Measurements from ENCODE around the gene S100P. TPM values are rescaled to one million over a fixed set of nuclear protein-coding genes. Genes with fewer than 3 reads are reported as not detected.

Gene S100P
- total and polyA plus RNA-seq, 5 donors from 2014 or later, result 1.2 to 4.1 (median 1.5) TPM; not detected in 2

DNA sequence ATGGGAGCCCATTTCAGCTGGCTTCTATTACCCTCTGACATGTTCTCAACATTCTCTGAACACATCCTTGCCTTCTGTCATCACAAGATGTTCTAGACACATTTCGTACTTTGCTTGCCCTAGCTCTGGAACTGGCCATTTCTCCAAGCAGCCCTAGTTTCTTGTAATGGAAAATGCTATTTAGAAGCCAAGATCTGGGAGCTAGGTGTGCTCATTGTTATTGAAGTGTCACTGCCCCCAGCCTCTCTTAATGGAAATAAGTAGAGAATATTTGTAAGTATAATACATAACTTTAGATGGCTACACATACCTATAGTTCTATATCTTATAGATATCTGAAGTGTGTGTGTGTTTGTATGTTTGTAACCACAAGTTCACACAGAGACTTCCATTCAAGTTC lies 9.1 kb downstream of the S100P start:
- Mint-ChIP-seq H3K4me1 (peaks cover 24 to 81% (median 56%) of the 10 kb centered on the region in 4 donors), H3K27me3 (no peaks in the 10 kb centered on the region), H3K27ac (peak overlapping the region in 2 of 3 donors; percentile 42 to 85), H3K4me3 (no peak overlapping the region), H3K9me3 (peaks cover 0 to 1% (median 0%) of the 10 kb centered on the region in 7 donors), H3K36me3 (peaks cover 64% of the 10 kb centered on the region)
- Histone ChIP-seq H3K27ac (ENCODE audit: insufficient read depth, low read length, poor library complexity, severe bottlenecking) (no peak overlapping the region), H3K36me3 (ENCODE audit: control insufficient read depth, insufficient read depth, low read length) (peaks cover 36% of the 10 kb centered on the region), H3K4me1 (ENCODE audit: control insufficient read depth, insufficient read depth, low read length, poor library complexity, severe bottlenecking) (peaks cover 46% of the 10 kb centered on the region), H3K4me3 (ENCODE audit: low read depth, low read length) (no peak overlapping the region), H3K9me3 (ENCODE audit: control insufficient read depth in 2 of 2, low read length in 2 of 2) (no peaks in the 10 kb centered on the region), H3K27me3 (ENCODE audit: control insufficient read depth, insufficient read depth, low read length) (no peaks in the 10 kb centered on the region)
- DNase-seq (no peak), ATAC-seq (ENCODE audit: low read depth in 2 of 2) (no peak)

DNA sequence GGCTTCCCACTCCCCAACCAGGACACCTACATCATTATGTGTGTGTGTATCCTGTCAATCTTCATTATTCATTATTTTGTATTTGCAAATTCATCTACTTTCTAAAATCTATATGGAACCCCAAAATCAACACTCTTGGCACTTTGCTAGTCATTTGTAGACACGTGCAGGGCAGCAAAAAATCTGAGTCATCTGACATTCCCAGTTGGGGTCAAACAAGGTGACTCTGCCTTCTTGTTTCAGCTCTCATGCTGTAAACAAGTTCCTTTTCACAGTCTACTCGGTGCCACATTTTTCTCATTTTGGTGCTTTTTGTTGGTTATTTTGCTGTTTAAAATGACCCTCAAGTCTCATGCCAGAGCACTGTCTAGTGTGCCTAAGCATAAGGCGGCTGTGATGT lies 10.1 kb downstream of the S100P start:
- H3K27me3 Mint-ChIP-seq, result no peaks in the 10 kb centered on the region
- Histone ChIP-seq H3K36me3 (ENCODE audit: control insufficient read depth, insufficient read depth, low read length) (peaks cover 41% of the 10 kb centered on the region), H3K27ac (ENCODE audit: insufficient read depth, low read length, poor library complexity, severe bottlenecking) (no peak overlapping the region), H3K9me3 (ENCODE audit: control insufficient read depth in 2 of 2, low read length in 2 of 2) (no peaks in the 10 kb centered on the region), H3K4me1 (ENCODE audit: control insufficient read depth, insufficient read depth, low read length, poor library complexity, severe bottlenecking) (peaks cover 54% of the 10 kb centered on the region), H3K27me3 (ENCODE audit: control insufficient read depth, insufficient read depth, low read length) (no peaks in the 10 kb centered on the region), H3K4me3 (ENCODE audit: low read depth, low read length) (no peak overlapping the region)
- H3K9me3 Mint-ChIP-seq, result peaks cover 0 to 1% (median 0%) of the 10 kb centered on the region in 7 donors
- H3K27ac Mint-ChIP-seq, result peak overlapping the region; percentile 42 to 87 (median 48)
- no peak overlapping the region for H3K4me3 Mint-ChIP-seq
- peaks cover 66% of the 10 kb centered on the region for H3K36me3 Mint-ChIP-seq
- ATAC-seq (ENCODE audit: low read depth in 2 of 2) (no peak), DNase-seq (no peak)
- peaks cover 29 to 83% (median 61%) of the 10 kb centered on the region in 4 donors for H3K4me1 Mint-ChIP-seq

DNA sequence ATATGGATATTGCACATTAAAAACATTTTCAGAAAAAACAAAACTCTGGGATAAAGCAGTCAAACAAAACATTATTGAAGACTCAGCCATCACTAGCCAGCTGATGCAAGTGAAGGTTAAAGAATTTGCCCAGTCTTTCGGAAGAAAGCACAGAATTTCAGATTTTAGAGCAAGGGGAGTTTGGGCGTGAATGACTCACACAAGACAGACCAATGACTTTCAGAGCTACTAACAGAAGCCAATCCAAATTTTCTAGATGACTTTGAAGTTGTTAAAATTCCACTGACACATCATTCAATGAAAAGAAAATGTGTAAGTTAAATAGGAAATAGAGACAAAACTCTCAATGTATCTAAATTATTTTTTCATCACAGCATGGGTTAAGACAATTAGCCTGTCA lies 12.0 kb downstream of the S100P start:
- Histone ChIP-seq H3K27me3 (ENCODE audit: control insufficient read depth, insufficient read depth, low read length) (no peaks in the 10 kb centered on the region), H3K27ac (ENCODE audit: insufficient read depth, low read length, poor library complexity, severe bottlenecking) (no peak overlapping the region), H3K4me3 (ENCODE audit: low read depth, low read length) (peak overlapping the region; percentile 87), H3K4me1 (ENCODE audit: control insufficient read depth, insufficient read depth, low read length, poor library complexity, severe bottlenecking) (peaks cover 56% of the 10 kb centered on the region), H3K36me3 (ENCODE audit: control insufficient read depth, insufficient read depth, low read length) (peaks cover 41% of the 10 kb centered on the region), H3K9me3 (ENCODE audit: control insufficient read depth in 2 of 2, low read length in 2 of 2) (no peaks in the 10 kb centered on the region)
- H3K4me1 Mint-ChIP-seq, result peaks cover 44 to 82% (median 65%) of the 10 kb centered on the region in 4 donors
- DNase-seq (no peak), ATAC-seq (ENCODE audit: low read depth in 2 of 2) (no peak)
- peaks cover 0 to 5% (median 0%) of the 10 kb centered on the region in 7 donors for H3K9me3 Mint-ChIP-seq
- H3K27ac Mint-ChIP-seq, result no peak overlapping the region
- peaks cover 9% of the 10 kb centered on the region for H3K27me3 Mint-ChIP-seq
- peaks cover 54% of the 10 kb centered on the region for H3K36me3 Mint-ChIP-seq
- peak overlapping the region in 2 of 4 donors; percentile 31 to 94 for H3K4me3 Mint-ChIP-seq

- Mint-ChIP-seq H3K4me3 (peak overlapping the region; percentile 8 to 97 (median 77)), H3K27me3 (peaks cover 9% of the 10 kb centered on the region), H3K36me3 (peaks cover 52% of the 10 kb centered on the region), H3K4me1 (peaks cover 46 to 85% (median 68%) of the 10 kb centered on the region in 4 donors), H3K27ac (peak overlapping the region; percentile 18 to 27 (median 26)), H3K9me3 (peaks cover 0 to 5% (median 0%) of the 10 kb centered on the region in 7 donors)
- no peak for DNase-seq
- Histone ChIP-seq H3K4me3 (ENCODE audit: low read depth, low read length) (peak overlapping the region; percentile 87), H3K4me1 (ENCODE audit: control insufficient read depth, insufficient read depth, low read length, poor library complexity, severe bottlenecking) (peaks cover 56% of the 10 kb centered on the region), H3K27me3 (ENCODE audit: control insufficient read depth, insufficient read depth, low read length) (no peaks in the 10 kb centered on the region), H3K9me3 (ENCODE audit: control insufficient read depth in 2 of 2, low read length in 2 of 2) (no peaks in the 10 kb centered on the region), H3K36me3 (ENCODE audit: control insufficient read depth, insufficient read depth, low read length) (peaks cover 41% of the 10 kb centered on the region), H3K27ac (ENCODE audit: insufficient read depth, low read length, poor library complexity, severe bottlenecking) (no peak overlapping the region)
- no peak for ATAC-seq (ENCODE audit: low read depth in 2 of 2)
Observed at GRCh38 chr4:6706173-6706572, 12.5 kb downstream of the S100P start.

- no peaks in the 10 kb centered on the region for H3K9me3 ChIP-seq (ENCODE audit: control insufficient read depth in 2 of 2, low read length in 2 of 2)
- Mint-ChIP-seq H3K9me3 (peaks cover 0 to 5% (median 0%) of the 10 kb centered on the region in 7 donors), H3K27me3 (peaks cover 14% of the 10 kb centered on the region), H3K4me3 (peak within 1 kb of the TSS; percentile 94 to 99 (median 98)), H3K27ac (peak within 1 kb of the TSS; percentile 95 to 100 (median 98)), H3K36me3 (peaks cover 35% of the 10 kb centered on the region), H3K4me1 (peaks cover 44 to 65% (median 59%) of the 10 kb centered on the region in 4 donors)
- H3K27me3 ChIP-seq (ENCODE audit: control insufficient read depth, insufficient read depth, low read length), result no peaks in the 10 kb centered on the region
- H3K27ac ChIP-seq (ENCODE audit: insufficient read depth, low read length, poor library complexity, severe bottlenecking), result peak within 1 kb of the TSS; percentile 93
- H3K4me3 ChIP-seq (ENCODE audit: low read depth, low read length), result peak within 1 kb of the TSS; percentile 87
- DNase-seq, result peak; percentile 96 to 99 (median 98)
- H3K4me1 ChIP-seq (ENCODE audit: control insufficient read depth, insufficient read depth, low read length, poor library complexity, severe bottlenecking), result peaks cover 56% of the 10 kb centered on the region
- peak; percentile 84 to 87 for ATAC-seq (ENCODE audit: low read depth in 2 of 2)
- H3K36me3 ChIP-seq (ENCODE audit: control insufficient read depth, insufficient read depth, low read length), result peaks cover 30% of the 10 kb centered on the region
Observed at GRCh38 chr4:6709230-6710114, 15.8 kb downstream of the S100P start, which contains the start of gene MRFAP1L1. MRFAP1L1 (minus strand) TSS chr4:6709865; CDS start chr4:6709629, 236 bp downstream.

DNA sequence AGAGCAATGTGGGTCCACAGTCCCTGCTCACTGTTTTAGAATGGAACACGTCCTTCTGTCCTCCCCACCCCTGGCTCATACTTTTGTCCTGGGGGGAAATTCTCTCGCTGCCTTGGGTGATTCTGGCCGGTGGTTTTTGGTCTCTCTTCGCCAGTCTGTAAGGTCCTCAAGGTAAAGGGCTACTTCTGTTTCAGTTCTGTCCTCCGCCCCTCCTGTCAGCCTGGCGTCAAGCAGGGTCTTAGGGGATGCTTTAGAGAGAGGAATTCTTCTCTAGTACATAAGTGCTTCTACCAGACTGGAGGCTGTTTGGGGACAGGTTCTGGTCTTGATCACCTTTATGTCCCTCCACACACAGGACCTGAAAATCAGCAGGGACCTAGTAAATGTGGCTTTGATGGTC lies 16.6 kb downstream of the S100P start:
- no peaks in the 10 kb centered on the region for H3K9me3 ChIP-seq (ENCODE audit: control insufficient read depth in 2 of 2, low read length in 2 of 2)
- peak overlapping the region; percentile 93 for H3K27ac ChIP-seq (ENCODE audit: insufficient read depth, low read length, poor library complexity, severe bottlenecking)
- Mint-ChIP-seq H3K36me3 (peaks cover 27% of the 10 kb centered on the region), H3K27me3 (peaks cover 14% of the 10 kb centered on the region), H3K4me3 (peak overlapping the region; percentile 94 to 99 (median 98)), H3K9me3 (peaks cover 0 to 5% (median 0%) of the 10 kb centered on the region in 7 donors), H3K4me1 (peaks cover 36 to 61% (median 51%) of the 10 kb centered on the region in 4 donors), H3K27ac (peak overlapping the region; percentile 95 to 100 (median 98))
- DNase-seq, result peak in 1 of 3 donors; percentile 8
- H3K4me3 ChIP-seq (ENCODE audit: low read depth, low read length), result peak overlapping the region; percentile 84
- ATAC-seq (ENCODE audit: low read depth in 2 of 2), result no peak
- peaks cover 25% of the 10 kb centered on the region for H3K36me3 ChIP-seq (ENCODE audit: control insufficient read depth, insufficient read depth, low read length)
- no peaks in the 10 kb centered on the region for H3K27me3 ChIP-seq (ENCODE audit: control insufficient read depth, insufficient read depth, low read length)
- H3K4me1 ChIP-seq (ENCODE audit: control insufficient read depth, insufficient read depth, low read length, poor library complexity, severe bottlenecking), result peaks cover 49% of the 10 kb centered on the region

DNA sequence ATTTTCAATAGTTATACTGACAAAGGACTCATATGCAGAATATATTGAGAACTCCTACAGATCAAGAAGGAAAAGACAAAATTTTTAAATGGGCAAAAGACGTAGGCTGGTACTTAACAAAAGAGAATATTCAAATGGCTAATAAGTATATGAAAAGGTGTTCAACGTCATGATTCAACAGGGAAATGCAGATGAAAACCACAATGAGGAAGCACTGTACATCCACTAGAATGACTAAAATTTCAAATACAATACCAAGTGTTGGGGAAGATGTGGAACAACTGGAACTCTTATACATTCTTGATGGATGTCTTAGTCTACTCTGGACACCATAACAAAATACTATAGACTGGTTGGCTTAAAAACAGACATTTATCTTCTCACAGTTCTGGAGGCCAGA lies 17.3 kb downstream of the S100P start:
- Mint-ChIP-seq H3K27me3 (peaks cover 14% of the 10 kb centered on the region), H3K36me3 (peaks cover 21% of the 10 kb centered on the region), H3K27ac (no peak overlapping the region), H3K9me3 (peaks cover 0 to 5% (median 0%) of the 10 kb centered on the region in 7 donors), H3K4me1 (peaks cover 30 to 61% (median 49%) of the 10 kb centered on the region in 4 donors), H3K4me3 (peak overlapping the region; percentile 10 to 99 (median 64))
- no peak overlapping the region for H3K27ac ChIP-seq (ENCODE audit: insufficient read depth, low read length, poor library complexity, severe bottlenecking)
- H3K9me3 ChIP-seq (ENCODE audit: control insufficient read depth in 2 of 2, low read length in 2 of 2), result no peaks in the 10 kb centered on the region
- ATAC-seq (ENCODE audit: low read depth in 2 of 2), result no peak
- peaks cover 46% of the 10 kb centered on the region for H3K4me1 ChIP-seq (ENCODE audit: control insufficient read depth, insufficient read depth, low read length, poor library complexity, severe bottlenecking)
- H3K36me3 ChIP-seq (ENCODE audit: control insufficient read depth, insufficient read depth, low read length), result peaks cover 21% of the 10 kb centered on the region
- DNase-seq, result no peak
- no peak overlapping the region for H3K4me3 ChIP-seq (ENCODE audit: low read depth, low read length)
- H3K27me3 ChIP-seq (ENCODE audit: control insufficient read depth, insufficient read depth, low read length), result no peaks in the 10 kb centered on the region

All from CD4-positive, CD25-positive, alpha-beta regulatory T cell (primary cell).